ENCODE data around the gene PPARD. TPM values are rescaled to one million over a fixed set of nuclear protein-coding genes. Genes with fewer than 3 reads are reported as not detected.
A peak's percentile ranks its signal among the peaks of the same experiment; 100 is the strongest.

The PPARD gene
- total RNA-seq, 1 donor from 2014 or later: 19.0 TPM

- no peaks in the 10 kb centered on the region for H3K9me3 Mint-ChIP-seq
- no peaks in the 10 kb centered on the region for H3K36me3 Mint-ChIP-seq (ENCODE audit: low read depth)
- H3K27me3 Mint-ChIP-seq: no peaks in the 10 kb centered on the region
- intact Hi-C loops (cut with micrococcal nuclease): no loop called here
- H3K4me1 Mint-ChIP-seq: peaks cover 13% of the 10 kb centered on the region
- no peak for DNase-seq
- peak overlapping the region; percentile 1 for H3K27ac Mint-ChIP-seq
- no peak overlapping the region for H3K4me3 Mint-ChIP-seq
Observed at GRCh38 chr6:35403544-35404442, 61.4 kb downstream of the PPARD start.

DNA sequence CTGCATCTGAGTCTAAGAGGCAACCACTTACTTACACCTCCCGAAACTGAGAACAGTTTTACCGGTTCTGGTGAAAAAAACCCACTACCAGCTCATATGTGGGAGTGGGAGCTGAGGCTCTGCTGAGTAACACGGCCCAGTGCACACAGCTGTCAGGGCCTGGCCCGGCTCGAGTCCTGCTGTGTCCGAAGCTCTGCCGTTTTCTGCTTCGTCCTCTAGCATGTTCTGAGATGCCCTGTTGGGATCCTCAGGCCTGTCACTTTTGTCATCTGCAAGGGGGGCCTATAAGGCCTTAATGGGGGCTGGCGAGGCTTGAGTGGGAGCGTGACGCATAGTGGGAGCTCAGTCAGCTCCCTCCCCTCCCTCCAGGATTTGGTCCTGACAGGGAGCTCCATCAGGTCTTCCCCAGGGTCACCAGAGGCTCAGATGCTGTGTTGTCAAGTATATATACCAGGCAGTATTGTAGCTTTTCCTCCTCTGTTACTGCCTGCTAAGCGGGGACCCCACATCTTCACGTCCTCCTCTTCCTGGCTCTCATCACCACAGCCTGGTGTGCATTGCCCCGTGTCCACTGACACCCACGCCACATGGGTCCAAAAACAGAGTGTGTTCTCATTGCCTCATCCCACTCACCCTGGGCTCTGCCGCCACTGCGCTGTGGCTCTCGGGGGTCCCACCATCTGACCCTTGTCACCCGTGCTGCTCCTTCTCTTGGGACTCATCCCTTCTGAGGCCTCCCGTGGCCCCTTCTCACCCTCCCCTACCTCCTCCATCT, 64.5 kb downstream of the PPARD start:
- Mint-ChIP-seq H3K9me3 (no peaks in the 10 kb centered on the region), H3K4me3 (no peak overlapping the region), H3K27me3 (no peaks in the 10 kb centered on the region), H3K4me1 (peaks cover 29% of the 10 kb centered on the region), H3K27ac (no peak overlapping the region), H3K36me3 (ENCODE audit: low read depth) (peaks cover 10% of the 10 kb centered on the region)
- intact Hi-C loops (cut with micrococcal nuclease): no loop called here
- DNase-seq: no peak

- H3K27me3 Mint-ChIP-seq: no peaks in the 10 kb centered on the region
- no peak overlapping the region for H3K27ac Mint-ChIP-seq
- H3K36me3 Mint-ChIP-seq (ENCODE audit: low read depth): peaks cover 22% of the 10 kb centered on the region
- intact Hi-C loops (cut with micrococcal nuclease): no loop called here
- DNase-seq: no peak
- H3K4me1 Mint-ChIP-seq: peaks cover 26% of the 10 kb centered on the region
- H3K9me3 Mint-ChIP-seq: no peaks in the 10 kb centered on the region
- H3K4me3 Mint-ChIP-seq: no peak overlapping the region
Observed at GRCh38 chr6:35409245-35409644, 66.9 kb downstream of the PPARD start.

- peaks cover 24% of the 10 kb centered on the region for H3K36me3 Mint-ChIP-seq (ENCODE audit: low read depth)
- DNase-seq: no peak
- H3K4me1 Mint-ChIP-seq: peaks cover 34% of the 10 kb centered on the region
- H3K27ac Mint-ChIP-seq: peak overlapping the region; percentile 84
- H3K27me3 Mint-ChIP-seq: no peaks in the 10 kb centered on the region
- peak overlapping the region; percentile 74 for H3K4me3 Mint-ChIP-seq
- no peaks in the 10 kb centered on the region for H3K9me3 Mint-ChIP-seq
- intact Hi-C loops (cut with micrococcal nuclease): no loop called here
Observed at GRCh38 chr6:35410131-35410530, 67.8 kb downstream of the PPARD start.

DNA sequence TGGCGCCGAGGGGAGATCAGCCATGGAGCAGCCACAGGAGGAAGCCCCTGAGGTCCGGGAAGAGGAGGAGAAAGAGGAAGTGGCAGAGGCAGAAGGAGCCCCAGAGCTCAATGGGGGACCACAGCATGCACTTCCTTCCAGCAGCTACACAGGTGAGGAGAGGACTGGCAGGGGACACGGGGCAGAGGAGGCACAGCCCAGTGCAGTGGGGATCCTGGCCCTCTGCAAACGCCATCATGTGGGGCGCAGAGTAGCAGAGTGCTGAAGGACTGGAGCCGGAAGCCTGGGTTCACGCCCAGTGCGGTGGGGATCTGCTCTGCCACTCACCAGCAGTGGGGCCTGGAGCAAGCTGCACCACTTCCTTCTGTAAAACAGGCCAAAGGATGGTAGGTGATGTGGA, 68.7 kb downstream of the PPARD start:
- Mint-ChIP-seq H3K27me3 (no peaks in the 10 kb centered on the region), H3K9me3 (no peaks in the 10 kb centered on the region), H3K4me1 (peaks cover 40% of the 10 kb centered on the region), H3K4me3 (peak overlapping the region; percentile 74), H3K36me3 (ENCODE audit: low read depth) (peaks cover 28% of the 10 kb centered on the region), H3K27ac (peak overlapping the region; percentile 84)
- DNase-seq: peak; percentile 72
- intact Hi-C loops (cut with micrococcal nuclease): no loop called here

DNA sequence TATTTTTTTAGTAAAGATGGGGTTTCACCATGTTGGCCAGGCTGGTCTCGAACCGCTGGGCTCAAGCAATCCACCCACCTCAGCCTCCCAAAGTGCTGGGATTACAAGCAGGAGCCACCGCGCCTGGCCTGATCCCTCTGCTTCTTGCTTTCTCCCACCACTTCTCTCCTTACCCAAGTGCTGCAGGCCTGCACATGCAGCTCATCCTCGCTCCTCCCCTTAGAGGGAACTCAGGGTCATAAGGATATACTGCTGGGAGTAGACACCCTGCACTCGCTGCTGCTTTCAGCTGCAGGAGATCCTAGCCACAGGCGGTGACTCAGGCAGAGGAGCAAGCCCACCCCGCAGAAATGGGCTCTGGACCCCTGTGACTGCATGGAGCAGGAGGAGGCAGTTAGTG, 69.7 kb downstream of the PPARD start:
- H3K27me3 Mint-ChIP-seq: no peaks in the 10 kb centered on the region
- no peak for DNase-seq
- no peak overlapping the region for H3K27ac Mint-ChIP-seq
- H3K9me3 Mint-ChIP-seq: no peaks in the 10 kb centered on the region
- H3K4me1 Mint-ChIP-seq: peaks cover 46% of the 10 kb centered on the region
- intact Hi-C loops (cut with micrococcal nuclease): no loop called here
- peaks cover 28% of the 10 kb centered on the region for H3K36me3 Mint-ChIP-seq (ENCODE audit: low read depth)
- H3K4me3 Mint-ChIP-seq: no peak overlapping the region

GRCh38 chr6:35413911-35414310, 71.6 kb downstream of the PPARD start:
- Mint-ChIP-seq H3K4me1 (peaks cover 62% of the 10 kb centered on the region), H3K27ac (no peak overlapping the region), H3K36me3 (ENCODE audit: low read depth) (peaks cover 33% of the 10 kb centered on the region), H3K27me3 (no peaks in the 10 kb centered on the region), H3K4me3 (no peak overlapping the region), H3K9me3 (no peaks in the 10 kb centered on the region)
- no peak for DNase-seq
- intact Hi-C loops (cut with micrococcal nuclease): loop anchor here (2.0 kb wide), 1 partner anchor 71 kb away; the partner anchor contains the start of gene PPARD

DNA sequence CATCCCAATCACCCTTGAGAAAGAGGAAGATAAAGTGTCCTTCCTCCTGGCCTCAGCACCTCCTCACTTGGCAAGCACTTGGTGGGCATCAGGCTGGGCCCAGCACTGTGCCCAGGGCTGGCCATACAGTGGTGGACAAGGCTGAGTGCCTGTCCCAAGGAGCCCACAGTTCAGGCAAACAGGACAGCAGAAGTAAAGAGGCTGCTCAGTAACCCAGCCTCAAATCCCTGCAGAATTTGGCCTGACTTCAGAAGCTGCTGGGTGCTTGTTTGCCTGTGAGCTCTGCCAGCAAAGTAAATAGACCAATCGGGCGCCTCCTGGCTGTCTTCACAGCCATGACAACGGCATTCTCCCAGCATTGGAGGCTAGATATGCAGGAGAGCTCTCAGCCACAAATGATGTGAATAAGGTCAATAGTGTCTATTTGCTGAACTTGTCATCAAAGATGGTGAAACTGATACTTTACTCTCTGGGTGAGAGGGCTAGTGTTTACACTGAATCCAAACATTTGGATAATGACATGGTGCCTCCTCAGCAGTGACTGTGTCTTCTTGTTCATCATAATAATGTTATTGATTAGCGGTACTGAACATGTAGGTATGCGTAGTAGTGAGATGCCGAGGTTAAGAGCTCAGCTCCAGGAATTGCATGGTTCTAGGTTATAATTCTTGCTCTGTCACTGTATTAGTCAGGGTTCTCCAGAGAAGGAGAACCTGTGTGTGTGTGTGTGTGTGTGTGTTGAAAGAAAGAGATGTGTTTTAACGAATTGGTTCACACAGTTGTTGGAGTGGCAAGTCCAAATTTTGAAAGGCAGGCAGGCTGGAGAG, 72.9 kb downstream of the PPARD start:
- peak overlapping the region; percentile 39 for H3K4me3 Mint-ChIP-seq
- peaks cover 33% of the 10 kb centered on the region for H3K36me3 Mint-ChIP-seq (ENCODE audit: low read depth)
- H3K27me3 Mint-ChIP-seq: no peaks in the 10 kb centered on the region
- peak overlapping the region; percentile 64 for H3K27ac Mint-ChIP-seq
- intact Hi-C loops (cut with micrococcal nuclease): loop anchor here (2.0 to 5.0 kb wide), 3 partner anchors 48 to 72 kb away; partner anchors contain the start of genes PPARD and RPL10A
- peak; percentile 78 for DNase-seq
- peaks cover 66% of the 10 kb centered on the region for H3K4me1 Mint-ChIP-seq
- no peaks in the 10 kb centered on the region for H3K9me3 Mint-ChIP-seq

DNA sequence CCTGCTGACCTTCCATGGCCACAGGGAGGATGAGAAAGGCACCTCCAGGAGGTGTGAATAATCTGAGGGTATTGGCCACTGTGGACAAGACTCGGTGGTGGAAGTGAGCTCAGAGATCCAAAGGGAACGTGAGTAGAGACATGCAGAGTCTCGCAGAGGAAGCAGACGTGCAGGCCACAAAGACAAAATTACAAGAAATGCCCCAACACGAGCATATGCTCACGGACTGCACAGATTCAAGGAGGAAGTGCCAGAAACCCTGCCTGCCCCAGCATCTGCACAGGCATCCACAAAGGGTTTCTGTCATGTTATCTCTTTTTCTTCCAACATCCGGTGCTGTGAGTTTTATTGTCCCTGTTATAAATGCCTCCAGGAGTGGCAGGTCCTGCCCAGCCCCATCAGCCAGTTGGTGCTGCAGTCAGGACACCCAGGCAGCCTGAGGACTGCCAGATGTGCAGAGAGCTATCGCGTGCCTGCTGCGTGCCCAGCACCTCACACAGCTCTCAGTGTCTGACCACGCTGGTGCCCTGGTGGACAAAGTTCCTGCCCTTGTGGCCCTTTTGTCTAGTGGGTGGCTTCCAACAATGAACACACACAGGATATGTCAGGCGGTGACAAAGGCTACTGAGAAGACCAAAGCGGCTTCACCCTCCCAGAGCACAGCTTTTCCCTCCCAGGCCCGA, 75.8 kb downstream of the PPARD start:
- peak; percentile 76 for DNase-seq
- H3K4me3 Mint-ChIP-seq: peak overlapping the region; percentile 55
- intact Hi-C loops (cut with micrococcal nuclease): loop anchor here (5.0 kb wide), 2 partner anchors 49 to 51 kb away; partner anchors contain the start of gene RPL10A

GRCh38 chr6:35419417-35419816, 77.1 kb downstream of the PPARD start:
- intact Hi-C loops (cut with micrococcal nuclease): loop anchor here (5.0 kb wide), 2 partner anchors 48 to 52 kb away; partner anchors contain the start of gene RPL10A
- Mint-ChIP-seq H3K27me3 (no peaks in the 10 kb centered on the region), H3K36me3 (ENCODE audit: low read depth) (peaks cover 19% of the 10 kb centered on the region), H3K4me1 (peaks cover 47% of the 10 kb centered on the region), H3K27ac (peak overlapping the region; percentile 90), H3K4me3 (peak overlapping the region; percentile 55), H3K9me3 (no peaks in the 10 kb centered on the region)
- peak; percentile 79 for DNase-seq

More for the DNA sequence above, 75.8 kb downstream of the PPARD start:
- no peaks in the 10 kb centered on the region for H3K9me3 Mint-ChIP-seq
- H3K27me3 Mint-ChIP-seq: no peaks in the 10 kb centered on the region
- peaks cover 50% of the 10 kb centered on the region for H3K4me1 Mint-ChIP-seq
- peaks cover 25% of the 10 kb centered on the region for H3K36me3 Mint-ChIP-seq (ENCODE audit: low read depth)
- H3K27ac Mint-ChIP-seq: peak overlapping the region; percentile 90

- peaks cover 42% of the 10 kb centered on the region for H3K4me1 Mint-ChIP-seq
- intact Hi-C loops (cut with micrococcal nuclease): loop anchor here (5.0 kb wide), 2 partner anchors 47 to 53 kb away; partner anchors contain the start of gene RPL10A
- no peak for DNase-seq
- no peaks in the 10 kb centered on the region for H3K27me3 Mint-ChIP-seq
- H3K27ac Mint-ChIP-seq: peak overlapping the region; percentile 90
- no peak overlapping the region for H3K4me3 Mint-ChIP-seq
- no peaks in the 10 kb centered on the region for H3K9me3 Mint-ChIP-seq
- peaks cover 23% of the 10 kb centered on the region for H3K36me3 Mint-ChIP-seq (ENCODE audit: low read depth)
Observed at GRCh38 chr6:35419961-35420360, 77.6 kb downstream of the PPARD start.

DNA sequence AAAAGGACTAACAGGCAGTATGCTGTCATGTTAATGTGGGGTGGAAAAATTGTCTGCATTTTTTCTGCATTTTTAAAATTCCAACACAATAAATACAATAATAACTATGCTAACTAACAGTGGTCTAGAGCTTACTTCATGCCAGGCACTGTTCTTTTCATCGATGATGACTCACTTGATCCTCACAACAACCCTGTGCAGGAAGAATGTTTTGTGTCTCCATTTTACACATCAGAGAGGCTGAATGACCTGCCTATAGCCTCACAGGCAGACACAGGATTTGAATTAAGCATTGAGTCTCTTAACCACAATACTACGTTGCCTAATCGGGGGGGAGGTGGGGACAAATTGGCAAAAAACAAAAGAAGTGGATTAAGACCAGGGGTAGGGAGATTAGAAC, 82.9 kb downstream of the PPARD start:
- intact Hi-C loops (cut with micrococcal nuclease): no loop called here
- Mint-ChIP-seq H3K9me3 (peaks cover 9% of the 10 kb centered on the region), H3K27ac (no peak overlapping the region), H3K27me3 (no peaks in the 10 kb centered on the region), H3K36me3 (ENCODE audit: low read depth) (peaks cover 45% of the 10 kb centered on the region), H3K4me1 (peaks cover 9% of the 10 kb centered on the region), H3K4me3 (no peak overlapping the region)
- no peak for DNase-seq

- Mint-ChIP-seq H3K4me3 (no peak overlapping the region), H3K27ac (peak overlapping the region; percentile 68), H3K9me3 (peaks cover 9% of the 10 kb centered on the region), H3K27me3 (no peaks in the 10 kb centered on the region), H3K36me3 (ENCODE audit: low read depth) (peaks cover 43% of the 10 kb centered on the region), H3K4me1 (peaks cover 9% of the 10 kb centered on the region)
- DNase-seq: no peak
- intact Hi-C loops (cut with micrococcal nuclease): no loop called here
Observed at GRCh38 chr6:35426074-35426473, 83.7 kb downstream of the PPARD start.
